HG03095 (cell line): ENCODE results near the gene ANGPT4.
"Not testable (repeated sequence)": the region's sequence is repeated elsewhere in the genome, so short reads cannot be mapped to it uniquely, and the experiment has no call there.

Source experiments
- ATAC-seq: cut with Tn5 transposase; IDR thresholded peaks from one replicate; pipeline ENCODE4 v1.9.1; 2021; ENCODE audit warnings: moderate library complexity; ENCODE audit not compliant: unreplicated experiment

The ANGPT4 gene

DNA sequence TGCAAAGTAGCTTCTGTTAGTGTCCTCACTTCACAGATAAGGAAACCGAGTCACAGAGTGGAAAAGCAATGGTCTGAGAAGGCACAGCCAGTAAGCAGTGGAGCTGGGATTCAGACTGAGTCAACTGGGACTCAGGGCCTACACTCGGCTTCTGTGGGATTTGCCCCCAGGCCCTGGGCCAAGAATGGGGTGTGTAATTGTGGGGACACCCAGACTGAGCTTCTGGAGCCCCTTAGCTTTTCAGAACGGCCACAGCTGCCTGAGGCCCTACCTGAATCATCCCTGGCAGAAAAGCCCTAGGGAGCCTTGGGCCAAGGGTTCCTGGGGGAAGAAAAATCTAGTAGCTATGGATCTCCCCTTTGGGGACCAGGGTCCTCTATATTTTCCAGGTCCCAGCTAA is 6.5 kb downstream of the ANGPT4 start:
- ATAC-seq, result no peak

DNA sequence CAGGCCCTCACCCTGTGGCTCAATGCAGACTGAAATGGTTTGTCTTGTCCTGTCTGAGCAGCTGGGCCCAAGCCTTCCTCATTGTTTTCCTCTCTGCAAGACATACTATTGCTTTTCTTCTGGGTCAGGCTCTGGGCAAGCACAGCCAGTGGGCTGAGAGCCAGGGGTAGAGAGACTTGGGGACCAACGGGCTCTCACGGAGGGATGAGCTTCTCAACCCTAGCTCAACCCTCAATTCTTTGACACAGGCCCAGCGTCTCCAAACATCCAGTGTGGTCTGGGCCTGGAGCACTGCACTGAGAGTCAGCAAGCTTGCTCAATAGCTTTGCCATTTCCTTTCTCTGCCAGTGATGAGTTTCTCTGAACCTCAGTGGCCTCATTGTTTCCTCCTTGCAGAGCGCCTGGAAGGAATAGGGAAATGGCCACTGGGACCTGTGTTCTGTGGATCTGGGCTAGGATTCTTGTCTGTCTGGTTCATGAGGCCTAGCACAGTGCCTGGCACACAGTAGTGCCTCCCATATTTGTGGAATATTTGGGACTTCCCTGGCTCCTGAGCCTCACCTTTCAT is 9.3 kb downstream of the ANGPT4 start:
- ATAC-seq, result no peak

DNA sequence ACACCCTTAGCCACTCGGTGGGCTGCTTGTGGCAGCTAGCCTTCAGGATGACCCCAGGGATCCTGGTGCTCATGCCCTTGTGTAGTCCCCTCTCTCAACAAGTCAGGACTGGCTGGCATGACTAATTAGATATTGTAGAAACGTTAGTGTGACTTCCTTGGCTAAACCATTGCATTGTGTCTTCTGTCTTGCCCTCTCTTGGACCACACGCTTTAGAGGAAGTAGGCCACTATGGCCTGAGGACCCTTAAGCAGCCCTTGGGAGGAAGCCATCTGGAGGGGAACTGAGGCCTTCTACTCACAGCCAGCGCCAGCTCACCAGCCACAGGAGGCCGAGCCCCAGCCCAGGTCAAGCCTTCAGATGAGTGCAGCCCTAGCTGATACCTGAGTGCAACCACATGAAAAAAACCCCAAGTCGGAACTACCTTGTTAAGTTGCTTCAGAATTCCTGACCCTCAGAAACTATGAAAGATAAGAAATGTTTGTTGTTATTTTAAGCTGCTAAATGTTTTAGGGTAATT is 10.1 kb downstream of the ANGPT4 start:
- ATAC-seq, result no peak

DNA sequence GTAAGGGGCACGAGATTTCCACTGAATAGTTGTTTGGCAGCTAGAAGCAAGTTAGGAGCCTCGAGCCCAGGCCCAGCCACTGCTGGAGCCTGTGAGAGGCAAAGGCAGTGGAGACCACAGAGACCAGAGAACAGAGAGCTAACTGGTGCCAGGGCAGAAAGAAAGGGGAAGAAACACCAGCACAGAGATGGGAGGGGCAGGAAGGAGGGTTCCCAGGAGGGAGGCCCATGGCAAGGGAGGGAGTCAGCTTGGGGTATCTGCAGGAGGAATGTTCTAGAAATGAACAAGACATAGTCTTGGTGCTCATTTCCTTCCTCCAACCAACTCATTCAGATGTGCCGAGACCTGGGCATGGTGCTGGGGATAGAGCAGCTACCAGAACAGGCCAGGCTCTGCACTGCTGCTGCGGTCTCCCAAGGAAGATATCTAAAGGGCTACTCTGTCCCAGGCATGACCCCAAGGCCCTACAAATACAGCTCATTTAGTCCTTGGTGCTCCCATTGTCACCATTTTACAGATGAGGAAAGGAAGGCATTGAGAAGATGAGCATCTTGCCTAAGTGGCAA is 10.7 kb downstream of the ANGPT4 start:
- ATAC-seq, result no peak

DNA sequence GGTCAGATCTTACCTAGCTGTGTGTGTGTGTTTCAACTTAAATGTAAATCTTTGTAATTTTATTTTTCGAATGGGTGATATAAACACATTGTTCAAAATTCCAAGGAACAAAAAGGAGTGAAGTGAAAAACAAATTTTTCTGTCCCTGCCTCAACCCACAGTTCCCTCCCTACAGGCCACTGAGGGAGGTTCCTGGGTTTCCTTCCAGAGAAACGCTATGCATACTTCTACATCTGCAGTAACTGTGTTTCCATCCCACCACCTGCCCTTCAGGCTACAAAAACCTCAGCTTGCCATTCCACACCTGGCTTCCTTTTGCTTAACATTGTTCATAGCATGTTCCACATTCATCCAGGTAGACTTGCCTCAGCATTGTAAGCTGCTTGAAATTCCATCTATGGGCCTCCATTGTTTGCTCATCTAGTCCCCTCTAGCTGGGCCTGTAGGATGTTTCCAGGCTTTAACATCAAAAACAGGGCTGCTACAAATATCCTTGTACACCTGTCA is 12.0 kb downstream of the ANGPT4 start:
- no peak for ATAC-seq

DNA sequence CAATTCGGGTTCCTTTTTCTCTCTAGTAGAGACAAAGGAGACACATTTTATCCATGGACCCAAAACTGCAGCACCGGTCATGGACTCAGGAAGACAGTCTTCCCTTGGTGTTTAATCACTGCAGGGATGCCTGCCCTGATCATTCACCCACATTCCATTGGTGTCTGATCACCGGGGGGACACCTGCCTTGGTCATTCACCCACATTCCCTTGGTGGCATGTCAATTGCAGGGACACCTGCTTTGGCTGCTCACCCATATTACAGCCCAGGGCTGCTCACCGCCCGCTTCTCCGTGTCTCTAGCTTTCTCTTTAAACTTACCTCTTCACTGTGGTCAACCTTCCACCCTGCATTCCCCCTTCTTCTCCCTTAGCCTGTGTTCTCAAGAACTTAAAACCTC is 18.7 kb downstream of the ANGPT4 start:
- ATAC-seq, result not testable (repeated sequence)

DNA sequence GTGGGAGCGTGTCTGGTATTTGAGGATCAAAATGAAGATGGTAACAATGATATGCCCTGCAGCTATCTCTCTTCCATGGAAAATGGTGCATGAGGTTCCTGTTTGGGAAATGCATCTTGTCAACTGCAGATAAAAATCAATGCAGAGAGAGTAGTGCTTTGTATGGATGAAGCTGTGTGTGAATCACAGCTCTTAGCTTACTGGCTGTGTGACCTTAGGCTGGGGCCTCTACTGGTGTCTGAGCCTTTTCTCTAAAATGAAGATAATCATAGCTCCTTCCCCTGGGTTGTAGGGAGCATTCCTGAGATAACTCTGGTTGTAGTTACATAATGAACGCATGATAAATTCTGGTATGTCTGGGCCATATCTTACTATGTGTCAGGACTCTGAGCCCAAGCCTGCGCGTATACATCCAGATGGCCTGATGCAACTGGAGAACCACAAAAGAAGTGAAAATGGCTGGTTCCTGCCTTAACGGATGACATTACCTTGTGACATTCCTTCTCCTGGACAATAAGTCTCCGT is 19.6 kb downstream of the ANGPT4 start:
- ATAC-seq, result no peak

DNA sequence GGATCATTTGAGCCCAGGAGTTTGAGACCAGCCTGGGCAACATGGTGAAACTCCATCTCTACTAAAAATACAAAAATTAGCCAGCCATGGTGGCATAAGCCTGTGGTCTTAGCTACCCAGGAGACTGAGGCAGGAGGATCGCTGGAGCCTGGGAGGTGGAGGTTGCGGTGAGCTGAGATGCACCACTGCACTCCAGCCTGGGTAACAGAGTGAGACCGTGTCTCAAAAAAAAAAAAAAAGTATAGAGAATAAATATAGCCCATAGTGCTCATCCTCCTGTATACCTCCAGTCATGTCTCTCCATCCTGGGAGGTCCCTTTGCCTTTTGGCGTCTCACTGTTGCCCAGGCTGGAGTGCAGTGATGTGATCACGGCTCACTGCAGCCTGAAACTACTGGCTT is 23.8 kb downstream of the ANGPT4 start:
- not testable (repeated sequence) for ATAC-seq

DNA sequence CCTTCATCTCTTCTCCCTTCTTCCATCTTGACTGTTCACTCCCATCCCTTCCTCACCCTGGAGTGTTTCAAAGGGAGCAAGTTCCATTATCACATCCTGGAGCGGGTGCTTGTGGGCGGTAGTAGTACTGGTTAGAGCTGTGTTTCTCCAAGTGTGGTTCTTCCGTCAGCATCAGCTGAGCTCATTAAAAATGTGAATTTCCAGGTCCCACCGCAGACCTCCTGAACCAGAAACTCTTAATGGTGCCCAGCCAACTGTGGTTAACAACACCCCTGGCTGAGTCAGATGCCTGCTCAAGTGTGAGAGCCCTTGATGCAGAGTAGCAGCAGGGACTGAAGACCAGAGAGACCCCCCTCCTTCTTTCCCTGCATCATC is 24.4 kb downstream of the ANGPT4 start:
- ATAC-seq, result no peak

DNA sequence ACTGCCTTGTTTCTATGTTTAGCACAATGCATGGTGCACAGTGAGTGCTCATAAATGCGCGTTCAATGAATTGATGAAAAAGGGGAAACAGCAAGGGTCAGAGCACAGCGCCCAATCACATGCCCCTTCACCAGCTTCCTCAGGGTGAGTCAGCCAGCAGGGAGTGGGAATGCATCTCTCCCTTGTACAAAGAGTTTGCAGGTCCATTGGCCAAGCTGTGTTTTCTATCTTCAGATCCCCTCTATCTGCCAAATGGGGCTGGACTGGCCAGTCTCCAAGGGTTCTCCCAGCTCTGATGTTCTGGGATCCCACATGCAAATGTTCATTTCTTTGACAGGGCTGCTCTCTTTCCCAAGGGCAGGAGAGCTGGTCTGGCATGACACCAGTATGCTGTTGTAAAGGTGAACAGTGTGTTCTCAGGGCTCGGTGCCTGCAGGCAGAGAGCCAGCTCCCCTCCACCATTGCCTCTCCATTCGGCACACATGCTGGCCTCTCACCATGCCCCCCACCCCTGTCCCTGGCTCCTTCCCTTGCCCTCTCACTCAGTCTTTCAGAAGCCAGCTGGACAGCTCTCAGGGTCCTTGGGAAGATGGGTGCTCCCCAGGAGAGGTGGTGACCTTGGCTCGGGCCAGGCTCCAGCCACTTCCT is 25.0 kb downstream of the ANGPT4 start:
- ATAC-seq, result no peak

DNA sequence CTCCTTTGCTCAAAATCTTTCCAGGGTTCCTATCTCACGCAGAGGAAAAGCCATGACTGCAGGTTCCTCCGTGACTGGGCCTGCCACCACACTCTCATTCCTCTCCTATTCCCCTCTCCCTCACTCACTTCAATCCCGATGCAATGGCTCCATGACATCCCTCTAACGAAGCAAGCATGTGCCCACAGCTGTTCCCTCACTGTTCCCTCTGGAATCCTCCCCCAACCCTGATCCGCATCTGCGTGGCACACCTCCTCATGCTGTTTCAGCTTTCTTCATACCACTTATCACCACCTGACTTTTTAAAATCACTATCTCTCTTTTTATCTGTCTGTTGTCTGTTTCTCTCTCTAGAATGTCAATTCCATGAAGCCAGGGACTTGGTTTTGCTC is 25.5 kb downstream of the ANGPT4 start:
- no peak for ATAC-seq

DNA sequence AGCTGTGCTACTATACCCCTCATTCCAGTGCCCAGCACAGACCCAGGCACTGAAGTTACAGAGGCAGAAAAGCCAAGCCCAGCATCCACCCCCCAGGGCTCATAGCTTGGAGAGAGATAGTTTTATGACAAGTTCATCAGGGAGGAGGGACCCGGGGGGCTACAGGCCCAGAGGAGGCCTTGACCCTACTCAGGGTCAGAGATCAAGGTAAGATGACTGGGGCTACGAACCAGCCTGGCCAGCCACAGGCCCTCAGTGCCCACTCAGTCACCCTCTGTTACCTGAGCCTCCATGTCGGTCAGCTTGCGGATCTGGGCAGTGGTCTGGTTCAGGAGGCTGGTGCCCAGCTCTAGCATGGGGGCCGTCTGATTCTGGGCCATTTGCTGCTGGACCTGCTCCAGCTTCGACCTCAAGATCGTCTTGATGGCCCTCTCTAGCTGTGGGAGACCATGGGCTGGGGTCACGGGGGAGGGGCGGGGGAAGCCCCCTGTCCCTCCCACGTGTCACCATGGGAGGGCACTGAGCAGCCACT is 26.1 kb downstream of the ANGPT4 start:
- ATAC-seq, result no peak

DNA sequence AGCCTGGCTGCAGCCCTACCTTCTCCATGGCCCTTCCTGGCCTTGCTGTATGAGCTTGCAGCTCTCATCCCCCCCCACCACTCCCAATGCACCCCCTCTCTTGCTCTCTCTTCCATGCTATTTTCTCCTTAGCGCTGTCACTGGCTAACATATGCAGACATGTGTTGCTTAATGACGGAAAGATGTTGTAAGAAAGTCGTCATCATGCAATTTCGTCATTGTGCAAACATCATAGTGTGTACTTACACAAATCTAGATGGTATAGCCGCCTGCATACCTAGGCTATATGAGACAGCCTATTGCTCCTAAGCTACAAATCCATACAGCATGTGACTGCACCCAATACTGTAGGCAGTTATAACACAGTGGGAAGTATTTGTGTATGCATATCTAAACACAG is 27.0 kb downstream of the ANGPT4 start:
- no peak for ATAC-seq

DNA sequence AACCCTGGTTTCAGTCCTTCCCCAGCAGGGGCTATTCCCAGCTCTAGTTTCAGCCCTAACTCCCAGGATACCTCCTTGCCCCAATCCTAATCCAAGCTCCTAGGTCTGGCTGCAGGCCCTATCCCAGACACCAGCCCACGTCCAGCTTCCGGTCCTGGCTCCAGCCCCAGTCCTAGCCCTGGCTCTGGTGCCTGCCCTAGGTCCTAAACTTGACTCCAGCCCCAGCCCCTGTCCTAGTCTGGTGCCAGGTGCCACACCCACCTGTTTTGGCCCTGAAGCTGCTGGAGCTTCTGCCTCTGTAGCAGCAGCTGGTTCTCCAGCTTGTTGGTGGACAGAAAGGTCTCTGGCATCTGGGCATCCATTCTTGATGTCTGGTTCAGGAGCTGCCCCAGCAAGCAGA is 28.1 kb downstream of the ANGPT4 start:
- ATAC-seq, result no peak

DNA sequence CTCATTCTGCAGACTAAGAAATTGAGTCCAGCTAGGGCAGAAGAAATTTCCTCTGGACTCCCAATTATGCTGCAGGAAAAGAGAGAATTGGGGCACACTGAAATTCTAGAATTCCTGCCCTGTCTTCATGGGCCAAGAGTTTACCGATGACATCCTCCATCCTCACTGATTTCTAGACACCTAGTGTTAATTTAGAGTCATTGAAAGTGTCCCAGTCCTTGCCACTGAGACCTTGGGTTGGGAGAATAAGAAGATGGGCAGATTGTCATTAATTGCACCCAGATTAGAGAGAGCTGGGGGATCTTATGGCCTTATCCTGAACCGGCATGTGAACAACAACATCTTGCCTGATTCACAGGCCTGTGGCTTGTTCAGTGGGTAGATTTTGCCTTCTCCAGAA is 29.0 kb downstream of the ANGPT4 start:
- no peak for ATAC-seq

DNA sequence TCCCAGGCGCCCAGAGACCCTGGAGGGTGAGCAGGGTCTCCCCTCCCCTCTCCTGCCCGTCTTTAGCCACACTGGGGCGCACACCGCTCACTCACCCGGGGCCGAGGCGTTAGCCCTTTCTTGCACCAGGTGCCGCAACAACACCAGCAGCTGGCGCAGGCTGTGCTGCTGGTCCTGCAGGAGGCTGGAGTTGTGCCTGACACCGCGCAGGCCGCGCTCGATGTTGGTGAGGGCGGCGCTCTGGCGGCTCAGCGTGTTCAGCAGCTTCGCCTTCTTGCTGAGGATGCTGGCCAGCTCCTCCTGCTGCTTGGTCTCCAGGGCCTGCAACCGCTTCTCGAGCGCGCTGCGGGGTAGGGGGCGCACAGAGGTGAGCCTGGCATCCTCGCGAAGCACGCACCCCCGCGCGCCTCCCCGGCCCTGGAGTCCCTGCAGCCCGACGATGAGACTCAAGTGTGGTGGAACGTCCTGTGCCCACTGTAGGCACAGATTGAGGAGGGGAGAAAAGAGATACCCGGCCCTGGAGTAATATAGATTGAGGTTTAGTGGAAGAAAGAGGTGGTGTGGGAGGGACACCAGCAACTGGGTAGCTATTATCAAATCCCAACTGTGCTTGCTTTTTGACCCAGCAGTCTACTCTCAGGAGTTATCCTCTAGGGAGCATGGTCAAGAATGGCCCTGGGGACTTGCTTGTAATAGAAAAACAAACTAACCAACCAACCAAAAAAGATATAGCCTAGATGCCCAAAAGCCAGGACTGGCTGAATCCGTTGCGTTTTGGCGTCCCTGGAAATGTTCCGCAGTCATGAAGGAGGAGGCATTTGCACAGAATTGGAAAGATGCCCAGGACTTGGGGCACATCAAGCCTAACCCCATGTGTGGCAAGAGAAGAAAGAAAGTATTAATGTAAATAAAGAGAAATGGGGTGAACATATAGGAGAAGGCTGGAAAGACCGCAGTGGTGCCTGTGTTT is 30.9 kb downstream of the ANGPT4 start:
- ATAC-seq, result no peak

DNA sequence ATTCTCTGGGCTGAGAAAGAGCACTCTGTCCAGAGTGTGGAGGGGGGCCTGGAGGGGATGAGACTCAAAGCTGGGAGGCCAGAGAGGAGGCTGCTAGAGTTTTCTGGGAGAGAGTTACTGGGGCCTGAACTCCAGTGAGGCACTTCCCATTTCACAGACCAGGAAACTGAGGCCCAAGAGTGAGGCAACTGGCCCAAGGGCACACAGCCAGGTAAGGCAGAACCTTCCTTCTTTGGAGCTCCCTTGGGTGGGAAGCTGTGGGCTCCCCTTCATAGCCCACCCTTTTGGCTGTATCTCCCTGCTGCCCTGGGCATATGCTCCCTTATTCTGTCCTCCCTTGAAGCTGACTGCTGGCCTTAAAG is 34.4 kb downstream of the ANGPT4 start:
- ATAC-seq, result no peak

DNA sequence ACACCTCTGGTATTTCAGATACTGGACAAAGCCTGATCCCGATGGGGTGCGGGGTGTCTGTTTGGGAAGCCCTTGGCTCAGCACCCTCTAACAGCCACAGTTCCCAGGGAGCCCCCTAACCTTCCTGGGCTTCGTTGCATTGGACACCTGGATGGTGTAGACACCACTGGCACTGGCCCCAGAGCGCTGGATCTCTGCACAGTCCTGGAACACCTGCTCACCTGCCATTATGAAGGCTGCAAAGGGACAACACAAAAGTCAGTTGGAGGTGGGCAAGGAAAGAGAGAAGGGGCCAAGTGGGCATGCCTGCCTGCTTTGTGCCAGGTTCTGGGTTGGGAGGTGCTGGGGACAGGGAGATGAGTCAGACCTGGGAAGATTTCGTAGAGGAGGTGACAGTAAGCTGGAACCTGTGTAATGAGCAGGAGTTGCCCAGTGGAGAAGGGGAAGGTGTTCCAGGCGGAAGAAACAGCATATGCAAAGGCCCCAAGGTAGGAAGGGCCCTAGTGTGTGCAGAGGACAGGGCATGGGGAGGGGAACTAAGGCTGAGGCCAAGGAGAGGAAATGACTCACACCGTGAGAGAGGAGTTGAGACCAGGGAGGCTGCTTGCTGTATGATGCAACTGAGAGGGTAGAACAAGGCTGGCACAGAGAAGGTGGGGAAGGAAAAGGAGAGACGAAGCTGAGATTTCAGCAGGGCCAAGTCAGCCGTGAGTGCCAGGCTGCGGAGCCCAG is 34.9 kb downstream of the ANGPT4 start:
- ATAC-seq, result no peak

DNA sequence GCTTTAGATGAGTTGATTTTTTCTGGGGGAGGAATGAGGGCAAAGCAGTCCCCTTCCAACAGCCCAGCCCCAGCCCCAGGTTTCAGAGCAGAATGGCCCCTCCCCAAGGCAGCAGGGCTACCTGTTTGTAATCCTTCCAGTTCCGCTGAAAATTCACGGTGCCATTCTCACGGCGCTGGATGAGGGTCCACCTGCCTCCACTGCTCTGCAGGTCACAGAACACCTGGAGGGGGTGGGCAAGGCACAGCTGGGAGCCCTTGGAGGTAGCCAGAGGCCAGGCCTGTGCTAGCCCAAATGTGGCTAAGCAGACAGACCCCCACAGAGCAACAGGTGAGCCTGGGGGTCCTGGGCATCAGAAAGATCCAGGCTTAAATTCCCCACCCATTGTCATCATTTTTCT is 36.5 kb downstream of the ANGPT4 start:
- no peak for ATAC-seq
